ENCODE data around the gene OSBPL10. TPM values are rescaled to one million over a fixed set of nuclear protein-coding genes. Genes with fewer than 3 reads are reported as not detected.

The OSBPL10 gene
- total RNA-seq, 2 experiments from 2014 or later, result 65.7 to 170 TPM

GRCh38 chr3:31891876-31892455, 89.1 kb downstream of the OSBPL10 start:
- TF ChIP-seq CTCF (conservative IDR thresholded peaks at IDR 0.05; ENCODE audit: low read length) (no peak), EZH2phosphoT487 (IDR thresholded peaks at IDR 0.05; ENCODE audit: borderline replicate concordance, low read depth, low read length) (no peak)
- H3K4me1 ChIP-seq (ENCODE audit: insufficient read depth, low read length, poor library complexity, severe bottlenecking), result peaks cover 73% of the 10 kb centered on the region
- peaks cover 77% of the 10 kb centered on the region for H3K36me3 ChIP-seq (ENCODE audit: insufficient read depth, low read length)

GRCh38 chr3:31890742-31891469, 90.2 kb downstream of the OSBPL10 start:
- peaks cover 75% of the 10 kb centered on the region for H3K4me1 ChIP-seq (ENCODE audit: insufficient read depth, low read length, poor library complexity, severe bottlenecking)
- H3K27ac ChIP-seq (ENCODE audit: low read depth, low read length, poor library complexity, severe bottlenecking), result peak overlapping the region; percentile 0
- H3K79me2 ChIP-seq (ENCODE audit: insufficient read depth, low read depth, low read length), result peaks cover 97% of the 10 kb centered on the region
- ChIA-PET CTCF (ENCODE audit: unreplicated experiment) (no interaction called here), POLR2A (interaction anchor here (0.6 to 2.8 kb wide), 11 partner anchors 9 to 61 kb away, joined by 3 to 19 read pairs (median 4); no protein-coding TSS in a partner anchor)
- no peak for DNase-seq (ENCODE audit: low spot score)
- peak overlapping the region; percentile 28 for H3K4me2 ChIP-seq (ENCODE audit: low read length)
- H3K9me2 ChIP-seq (ENCODE audit: insufficient read depth, low read length), result no peaks in the 10 kb centered on the region
- peaks cover 70% of the 10 kb centered on the region for H3K36me3 ChIP-seq (ENCODE audit: insufficient read depth, low read length)
- no peak overlapping the region for H3K4me3 ChIP-seq (ENCODE audit: low read depth, low read length, poor library complexity, severe bottlenecking)
- BruUV-seq (replicated peaks), result no TSS peak
- no peaks in the 10 kb centered on the region for H4K20me1 ChIP-seq (ENCODE audit: insufficient read depth, low read length)
- TF ChIP-seq CTCF (conservative IDR thresholded peaks at IDR 0.05; ENCODE audit: low read length), result no peak
- TF ChIP-seq EZH2phosphoT487 (IDR thresholded peaks at IDR 0.05; ENCODE audit: borderline replicate concordance, low read depth, low read length), result no peak
- intact Hi-C loops (cut with micrococcal nuclease; ENCODE audit: unreplicated experiment), result no loop called here
- H3K9me3 ChIP-seq (ENCODE audit: low read length), result peaks cover 9% of the 10 kb centered on the region; the same call in 1 of the 2 replicates
- no peak overlapping the region for H2AFZ ChIP-seq (ENCODE audit: low read length)

More at GRCh38 chr3:31891876-31892455, 89.1 kb downstream of the OSBPL10 start:
- ChIA-PET CTCF (ENCODE audit: unreplicated experiment) (no interaction called here), POLR2A (interaction anchor here (0.6 to 2.8 kb wide), 8 partner anchors 8 to 59 kb away, joined by 3 to 19 read pairs (median 4); no protein-coding TSS in a partner anchor)
- Histone ChIP-seq H4K20me1 (ENCODE audit: insufficient read depth, low read length) (no peaks in the 10 kb centered on the region), H3K79me2 (ENCODE audit: insufficient read depth, low read depth, low read length) (peaks cover 97% of the 10 kb centered on the region), H2AFZ (ENCODE audit: low read length) (no peak overlapping the region), H3K27ac (ENCODE audit: low read depth, low read length, poor library complexity, severe bottlenecking) (no peak overlapping the region), H3K4me2 (ENCODE audit: low read length) (peak overlapping the region; percentile 28), H3K4me3 (ENCODE audit: low read depth, low read length, poor library complexity, severe bottlenecking) (no peak overlapping the region), H3K9me3 (ENCODE audit: low read length) (peaks cover 9% of the 10 kb centered on the region; the same call in 1 of the 2 replicates), H3K9me2 (ENCODE audit: insufficient read depth, low read length) (no peaks in the 10 kb centered on the region)
- DNase-seq (ENCODE audit: low spot score), result no peak
- intact Hi-C loops (cut with micrococcal nuclease; ENCODE audit: unreplicated experiment), result no loop called here
- no TSS peak for BruUV-seq (replicated peaks)
